Ovary (tissue), 3 donors: ENCODE results near the gene PLPPR3.

Experiments
- POLR2A ChIP-seq: fragments of 450-650 bp; IDR thresholded peaks from one replicate; pipeline ENCODE4 v1.6.1; 2017; ENCODE audit warnings: antibody characterized with exemption, mild to moderate bottlenecking, moderate library complexity
- TF ChIP-seq, protein P1 (sequence below), 3 donors: fragments of 450-650 bp in 2 of 3; fragments of 200-600 bp in 1 of 3; IDR thresholded peaks; one replicate each; pipeline versions ENCODE4 v1.5.1 to v1.8.0; 2016 to 2022; ENCODE audit warnings: antibody characterized with exemption in 3 of 3, mild to moderate bottlenecking in 1 of 3
- donor health status: DM: no; HTN: no; CAD: no.

DNA sequence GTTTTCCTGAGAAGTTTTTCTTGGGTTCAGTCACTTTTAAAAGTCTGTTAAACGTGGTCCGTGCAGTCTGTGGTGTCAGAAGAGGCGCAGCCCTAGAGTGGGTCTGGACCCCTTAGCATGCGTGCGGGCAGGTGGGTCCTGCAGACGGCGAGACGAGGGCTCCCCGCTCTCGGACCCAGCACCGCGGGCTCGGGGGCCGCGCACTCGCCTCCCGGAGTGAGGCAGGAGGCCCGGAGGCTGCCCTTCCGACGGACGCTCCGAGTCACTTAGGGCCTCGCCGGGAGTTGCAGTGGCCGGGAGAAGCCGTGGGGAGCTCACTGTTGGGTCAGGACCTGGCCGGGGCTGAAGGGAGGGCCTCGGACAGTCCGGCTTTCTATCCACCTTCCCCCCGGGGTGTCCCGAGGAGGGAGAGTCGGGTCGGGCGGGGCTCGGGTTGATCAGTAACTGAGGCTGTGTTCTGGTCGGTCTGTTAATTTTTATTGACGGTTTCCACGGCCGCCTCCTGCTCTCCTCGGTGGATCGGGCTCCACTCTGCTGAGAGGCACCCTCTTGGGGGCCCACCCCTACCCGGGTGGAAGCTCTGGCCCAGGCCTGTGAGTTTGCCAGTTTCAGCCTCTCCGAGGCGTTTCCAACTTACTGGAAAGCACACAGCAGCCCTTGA, 23.2 kb downstream of the PLPPR3 start:
- TF ChIP-seq, protein P1, sequence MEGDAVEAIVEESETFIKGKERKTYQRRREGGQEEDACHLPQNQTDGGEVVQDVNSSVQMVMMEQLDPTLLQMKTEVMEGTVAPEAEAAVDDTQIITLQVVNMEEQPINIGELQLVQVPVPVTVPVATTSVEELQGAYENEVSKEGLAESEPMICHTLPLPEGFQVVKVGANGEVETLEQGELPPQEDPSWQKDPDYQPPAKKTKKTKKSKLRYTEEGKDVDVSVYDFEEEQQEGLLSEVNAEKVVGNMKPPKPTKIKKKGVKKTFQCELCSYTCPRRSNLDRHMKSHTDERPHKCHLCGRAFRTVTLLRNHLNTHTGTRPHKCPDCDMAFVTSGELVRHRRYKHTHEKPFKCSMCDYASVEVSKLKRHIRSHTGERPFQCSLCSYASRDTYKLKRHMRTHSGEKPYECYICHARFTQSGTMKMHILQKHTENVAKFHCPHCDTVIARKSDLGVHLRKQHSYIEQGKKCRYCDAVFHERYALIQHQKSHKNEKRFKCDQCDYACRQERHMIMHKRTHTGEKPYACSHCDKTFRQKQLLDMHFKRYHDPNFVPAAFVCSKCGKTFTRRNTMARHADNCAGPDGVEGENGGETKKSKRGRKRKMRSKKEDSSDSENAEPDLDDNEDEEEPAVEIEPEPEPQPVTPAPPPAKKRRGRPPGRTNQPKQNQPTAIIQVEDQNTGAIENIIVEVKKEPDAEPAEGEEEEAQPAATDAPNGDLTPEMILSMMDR (IDR thresholded peaks at IDR 0.05) = no peak
- TF ChIP-seq POLR2A = no peak
